Neural cell (in vitro differentiated cells): ENCODE measurements around the gene UACA. TPM values are rescaled to one million over a fixed set of nuclear protein-coding genes. Genes with fewer than 3 reads are reported as not detected.

Experiments used
- H2AFZ ChIP-seq: fragments of 200-600, 300-800 bp; sonication (generic), shearing (Covaris generic); 2 replicates; pipeline ENCODE4 v1.6.0; 2014; ENCODE audit warnings: low read depth, mild to moderate bottlenecking, antibody characterized with exemption, low read length, moderate library complexity
- H3F3A ChIP-seq: fragments of 200-600 bp; shearing (Covaris generic); 2 replicates; pipeline ENCODE4 v1.6.1; 2016; ENCODE audit warnings: mild to moderate bottlenecking, moderate library complexity, mixed read lengths, antibody characterized with exemption, low read length; ENCODE audit not compliant: insufficient read depth, poor library complexity, severe bottlenecking
- H3K27ac ChIP-seq: fragments of 200-600, 300-800 bp; sonication (generic), shearing (Covaris generic); 2 replicates; pipeline ENCODE4 v1.5.1; 2014; ENCODE audit warnings: mild to moderate bottlenecking, low read length, moderate library complexity
- H3K27me3 ChIP-seq: fragments of 300-800, 200-600 bp; sonication (generic), shearing (Covaris generic); 2 replicates; pipeline ENCODE4 v1.6.0; 2014; ENCODE audit warnings: mild to moderate bottlenecking, low read depth, low read length, moderate library complexity; ENCODE audit not compliant: insufficient read depth
- H3K36me3 ChIP-seq: fragments of 300-800, 200-600 bp; sonication (generic), shearing (Covaris generic); 2 replicates; pipeline ENCODE4 v1.5.1; 2014; ENCODE audit warnings: mild to moderate bottlenecking, antibody characterized with exemption, low read length, moderate library complexity; ENCODE audit not compliant: insufficient read depth
- H3K4me2 ChIP-seq: fragments of 300-800, 200-600 bp; sonication (generic), shearing (Covaris generic); 2 replicates; pipeline ENCODE4 v1.6.0; 2014; ENCODE audit warnings: mild to moderate bottlenecking, low read length
- H3K4me3 ChIP-seq: fragments of 300-800, 200-600 bp; sonication (generic), shearing (Covaris generic); 2 replicates; pipeline ENCODE4 v1.5.1; 2014; ENCODE audit warnings: mild to moderate bottlenecking, low read length, moderate library complexity
- H3K79me2 ChIP-seq: fragments of 200-600 bp; shearing (Covaris generic); replicated peaks from 2 replicates; pipeline ENCODE4 v1.6.0; 2014; ENCODE audit warnings: mild to moderate bottlenecking, low read length, moderate library complexity; ENCODE audit not compliant: insufficient read depth
- H3K9ac ChIP-seq: fragments of 300-800, 200-600 bp; sonication (generic), shearing (Covaris generic); 2 replicates; pipeline ENCODE4 v1.6.1; 2016; ENCODE audit warnings: mild to moderate bottlenecking, low read length, mixed read lengths
- H3K9me2 ChIP-seq: fragments of 200-600 bp; shearing (Covaris generic); 2 replicates; pipeline ENCODE4 v1.6.1; 2016; ENCODE audit warnings: mild to moderate bottlenecking, low read length, mixed read lengths; ENCODE audit not compliant: insufficient read depth
- H3K9me3 ChIP-seq: fragments of 200-600, 300-800 bp; sonication (generic), shearing (Covaris generic); 2 replicates; pipeline ENCODE4 v1.6.1; 2016; ENCODE audit warnings: mild to moderate bottlenecking, mixed run types, low read length, moderate library complexity, mixed read lengths
- H4K20me1 ChIP-seq: fragments of 200-600 bp; shearing (Covaris generic); 2 replicates; pipeline ENCODE4 v1.6.1; 2016; ENCODE audit warnings: mild to moderate bottlenecking, mixed run types; ENCODE audit not compliant: insufficient read depth
- CTCF ChIP-seq: fragments of 450-650 bp; IDR thresholded peaks from 2 replicates; pipeline ENCODE4 v1.5.1; 2014; ENCODE audit warnings: antibody characterized with exemption, mild to moderate bottlenecking, moderate library complexity; ENCODE audit not compliant: poor library complexity, severe bottlenecking
- EP300 ChIP-seq: fragments of 450-650 bp; conservative IDR thresholded peaks from 2 replicates; pipeline ENCODE4 v1.6.1; 2014; ENCODE audit warnings: antibody characterized with exemption, mild to moderate bottlenecking, moderate library complexity; ENCODE audit not compliant: poor library complexity, severe bottlenecking
- REST ChIP-seq: IDR thresholded peaks from 2 replicates; pipeline ENCODE4 v1.6.1; 2012; ENCODE audit warnings: borderline replicate concordance
- SMC3 ChIP-seq: fragments of 450-650 bp; conservative IDR thresholded peaks from 2 replicates; pipeline ENCODE4 v1.6.1; 2014; ENCODE audit warnings: antibody characterized with exemption, mild to moderate bottlenecking, moderate library complexity; ENCODE audit not compliant: poor library complexity
- TAF1 ChIP-seq: IDR thresholded peaks from 2 replicates; pipeline ENCODE4 v1.6.1; 2012; ENCODE audit warnings: low read depth
- polyA plus RNA-seq: library from polyadenylated mRNA; depleted of rRNA; stranded (reverse); fragments of >200 nt; gene quantifications from 2 replicates; pipeline ENCODE4 v1.2.3, GENCODE V29; 2014

The UACA gene
- polyA plus RNA-seq, 1 donor from 2014 or later = 0.10 TPM

- no peaks in the 10 kb centered on the region for H3K36me3 ChIP-seq
- TF ChIP-seq REST = no peak
- no peak for TF ChIP-seq TAF1
- no peak for TF ChIP-seq EP300
- TF ChIP-seq CTCF = no peak
- no peak overlapping the region for H2AFZ ChIP-seq
- H3K4me3 ChIP-seq = no peak overlapping the region
- no peaks in the 10 kb centered on the region for H3K9me3 ChIP-seq
- H3F3A ChIP-seq = no peaks in the 10 kb centered on the region
- no peaks in the 10 kb centered on the region for H3K27me3 ChIP-seq
- H3K27ac ChIP-seq = no peak overlapping the region
- no peaks in the 10 kb centered on the region for H3K79me2 ChIP-seq
- H3K4me2 ChIP-seq = no peak overlapping the region
- H3K9ac ChIP-seq = no peak overlapping the region
- H4K20me1 ChIP-seq = no peaks in the 10 kb centered on the region
- H3K9me2 ChIP-seq = no peaks in the 10 kb centered on the region
These were observed 54.5 kb downstream of the UACA start for GRCh38 chr15:70708839-70709238.

GRCh38 chr15:70707686-70708300 is 55.6 kb downstream of the UACA start:
- Histone ChIP-seq H3K9ac (no peak overlapping the region), H3K27ac (no peak overlapping the region), H3K36me3 (no peaks in the 10 kb centered on the region), H3K4me2 (no peak overlapping the region), H3K9me3 (no peaks in the 10 kb centered on the region), H3F3A (no peaks in the 10 kb centered on the region), H4K20me1 (no peaks in the 10 kb centered on the region), H3K27me3 (no peaks in the 10 kb centered on the region), H2AFZ (no peak overlapping the region), H3K4me3 (no peak overlapping the region), H3K79me2 (no peaks in the 10 kb centered on the region), H3K9me2 (no peaks in the 10 kb centered on the region)
- TF ChIP-seq SMC3 (no peak), REST (no peak), TAF1 (no peak), EP300 (no peak)
